ENCODE results near the gene MCHR2. TPM values are rescaled to one million over a fixed set of nuclear protein-coding genes. Genes with fewer than 3 reads are reported as not detected.

MCHR2 gene
- total and polyA plus RNA-seq, 9 donors: not detected

- no peaks in the 10 kb centered on the region for H3K36me3 ChIP-seq
- TF ChIP-seq EP300 (IDR thresholded peaks at IDR 0.05): no peak
- TF ChIP-seq POLR2A (IDR thresholded peaks at IDR 0.05): no peak
- TF ChIP-seq, protein P1, sequence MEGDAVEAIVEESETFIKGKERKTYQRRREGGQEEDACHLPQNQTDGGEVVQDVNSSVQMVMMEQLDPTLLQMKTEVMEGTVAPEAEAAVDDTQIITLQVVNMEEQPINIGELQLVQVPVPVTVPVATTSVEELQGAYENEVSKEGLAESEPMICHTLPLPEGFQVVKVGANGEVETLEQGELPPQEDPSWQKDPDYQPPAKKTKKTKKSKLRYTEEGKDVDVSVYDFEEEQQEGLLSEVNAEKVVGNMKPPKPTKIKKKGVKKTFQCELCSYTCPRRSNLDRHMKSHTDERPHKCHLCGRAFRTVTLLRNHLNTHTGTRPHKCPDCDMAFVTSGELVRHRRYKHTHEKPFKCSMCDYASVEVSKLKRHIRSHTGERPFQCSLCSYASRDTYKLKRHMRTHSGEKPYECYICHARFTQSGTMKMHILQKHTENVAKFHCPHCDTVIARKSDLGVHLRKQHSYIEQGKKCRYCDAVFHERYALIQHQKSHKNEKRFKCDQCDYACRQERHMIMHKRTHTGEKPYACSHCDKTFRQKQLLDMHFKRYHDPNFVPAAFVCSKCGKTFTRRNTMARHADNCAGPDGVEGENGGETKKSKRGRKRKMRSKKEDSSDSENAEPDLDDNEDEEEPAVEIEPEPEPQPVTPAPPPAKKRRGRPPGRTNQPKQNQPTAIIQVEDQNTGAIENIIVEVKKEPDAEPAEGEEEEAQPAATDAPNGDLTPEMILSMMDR (IDR thresholded peaks at IDR 0.05): no peak
- H3K9me3 ChIP-seq: no peaks in the 10 kb centered on the region
- no peak overlapping the region for H3K27ac ChIP-seq
- intact Hi-C loops (cut with DNase I): no loop called here
- DNase-seq: no peak
- no peaks in the 10 kb centered on the region for H3K27me3 ChIP-seq
- no peak overlapping the region for H3K4me3 ChIP-seq
- H3K4me1 ChIP-seq (ENCODE audit: insufficient read depth): no peaks in the 10 kb centered on the region
Observed at GRCh38 chr6:99933129-99933528, 60.9 kb downstream of the MCHR2 start.

DNA sequence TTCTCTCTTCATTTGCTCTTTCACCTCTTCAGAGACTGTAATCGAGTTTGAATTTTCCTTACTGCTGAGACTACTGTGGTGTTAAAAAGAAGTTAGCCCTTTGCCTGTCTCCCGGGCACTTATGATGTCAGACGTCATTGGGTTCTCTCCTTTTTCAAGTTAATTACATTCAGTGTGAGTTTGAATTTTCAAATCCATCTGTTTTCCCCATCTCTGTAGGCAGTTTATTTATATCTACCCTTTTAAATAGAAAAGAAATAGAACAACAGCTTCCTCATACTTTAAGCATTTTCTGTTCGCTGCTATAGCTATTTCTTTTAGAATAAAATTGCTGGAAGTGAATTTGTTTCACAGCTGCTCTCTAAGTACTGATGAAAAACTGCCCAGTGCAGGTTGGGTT is 81.4 kb downstream of the MCHR2 start:
- Histone ChIP-seq H3K27ac (no peak overlapping the region), H3K36me3 (no peaks in the 10 kb centered on the region), H3K4me1 (ENCODE audit: insufficient read depth) (no peaks in the 10 kb centered on the region), H3K4me3 (no peak overlapping the region), H3K9me3 (no peaks in the 10 kb centered on the region), H3K27me3 (no peaks in the 10 kb centered on the region)
- TF ChIP-seq, protein P1 (IDR thresholded peaks at IDR 0.05): no peak
- TF ChIP-seq EP300 (IDR thresholded peaks at IDR 0.05) (no peak), POLR2A (IDR thresholded peaks at IDR 0.05) (no peak)
- 53 to 69% (median 55%) methylated on average over 4 of the region's 4 CpGs for WGBS, 3 donors
- no peak for DNase-seq
- intact Hi-C loops (cut with DNase I): no loop called here

DNA sequence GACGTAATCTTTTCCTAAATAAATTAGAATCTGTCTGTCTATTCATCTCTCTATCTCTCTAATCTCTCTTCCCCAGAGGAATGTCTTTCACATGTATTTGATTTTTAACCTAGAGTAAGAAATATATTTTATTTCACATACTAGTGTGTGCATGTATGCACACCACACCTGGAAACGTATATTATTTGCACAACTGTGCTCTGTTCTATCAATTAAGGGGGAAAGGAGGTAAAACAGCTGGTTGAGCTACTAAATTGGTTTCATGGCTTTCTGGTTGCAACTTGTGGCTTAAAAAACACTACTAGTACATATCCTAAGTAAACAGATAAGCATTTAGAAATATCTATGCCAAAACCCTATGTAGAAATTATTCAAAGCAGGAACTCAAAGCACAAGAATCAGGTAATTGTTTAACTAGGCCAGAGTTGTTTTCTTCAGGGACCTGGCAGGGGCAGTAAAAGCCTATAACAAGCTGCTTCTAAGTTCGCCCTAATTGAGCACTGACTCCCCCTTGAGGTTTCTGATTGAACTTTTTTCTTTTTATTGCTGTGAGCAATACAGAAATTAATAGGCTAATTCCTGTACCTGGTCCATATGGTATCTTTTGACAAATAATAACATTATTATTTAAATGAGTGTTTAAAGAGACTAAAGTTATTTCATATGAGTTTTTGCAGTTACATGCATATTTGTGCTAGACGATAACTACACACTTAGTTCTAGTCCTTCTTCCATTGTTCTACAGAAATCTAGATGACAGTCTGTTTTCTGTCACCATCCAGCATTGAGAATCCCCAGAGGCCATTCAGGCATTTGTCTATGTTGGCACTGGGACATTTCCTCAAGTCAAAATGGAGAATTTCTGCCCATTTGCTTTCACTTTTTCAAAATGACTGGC is 88.6 kb downstream of the MCHR2 start:
- no peaks in the 10 kb centered on the region for H3K27me3 ChIP-seq
- H3K27ac ChIP-seq: no peak overlapping the region
- TF ChIP-seq POLR2A (IDR thresholded peaks at IDR 0.05) (no peak), EP300 (IDR thresholded peaks at IDR 0.05) (no peak)
- TF ChIP-seq, protein P1 (IDR thresholded peaks at IDR 0.05): no peak
- H3K4me1 ChIP-seq (ENCODE audit: insufficient read depth): no peaks in the 10 kb centered on the region
- WGBS, 3 donors: 47 to 55% (median 52%) methylated on average over 4 of the region's 4 CpGs
- intact Hi-C loops (cut with DNase I): no loop called here
- no peak for DNase-seq
- no peak overlapping the region for H3K4me3 ChIP-seq
- no peaks in the 10 kb centered on the region for H3K9me3 ChIP-seq
- H3K36me3 ChIP-seq: no peaks in the 10 kb centered on the region

DNA sequence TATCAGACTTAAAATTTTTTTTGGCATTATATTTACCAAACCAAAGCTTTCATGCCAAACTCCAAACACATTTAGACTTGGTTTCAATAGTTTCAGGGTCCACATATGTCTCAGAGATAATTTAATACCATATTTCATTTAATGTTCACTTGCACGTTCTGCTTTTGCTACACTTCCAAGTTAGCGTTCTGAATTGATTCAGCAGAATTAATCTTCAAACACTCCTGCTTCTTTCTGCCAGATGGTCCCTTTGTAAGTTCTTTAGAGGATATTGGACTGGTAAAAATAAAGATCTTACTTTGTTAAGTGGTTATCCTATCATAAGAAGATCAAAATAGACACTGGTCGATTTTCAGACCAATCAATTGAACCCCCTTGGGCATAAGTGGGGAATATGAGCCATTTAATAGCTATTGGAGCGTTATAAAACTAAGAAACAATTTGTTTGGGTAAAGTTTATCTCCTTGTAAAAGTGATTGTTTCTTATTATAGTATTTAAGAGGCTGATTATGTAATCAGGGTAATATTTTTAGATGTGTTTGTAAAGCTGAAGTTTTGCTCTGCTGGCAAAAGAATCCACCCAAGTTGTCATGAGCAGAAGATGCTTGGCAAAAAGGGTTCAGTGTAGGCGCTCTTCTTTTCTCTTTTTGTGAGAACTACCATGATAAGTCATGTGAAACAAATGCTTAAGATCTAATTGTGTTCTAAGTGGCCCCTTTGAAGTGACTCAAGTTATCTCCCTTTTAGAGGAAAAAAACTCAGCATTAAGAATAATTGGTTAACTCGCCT is 92.2 kb downstream of the MCHR2 start:
- no peaks in the 10 kb centered on the region for H3K36me3 ChIP-seq
- TF ChIP-seq POLR2A (IDR thresholded peaks at IDR 0.05) (no peak), EP300 (IDR thresholded peaks at IDR 0.05) (no peak)
- TF ChIP-seq, protein P1 (IDR thresholded peaks at IDR 0.05): no peak

More for the DNA sequence above, 92.2 kb downstream of the MCHR2 start:
- Histone ChIP-seq H3K4me1 (ENCODE audit: insufficient read depth) (no peaks in the 10 kb centered on the region), H3K27ac (no peak overlapping the region), H3K4me3 (no peak overlapping the region), H3K27me3 (no peaks in the 10 kb centered on the region), H3K9me3 (no peaks in the 10 kb centered on the region)
- WGBS, 3 donors: 43 to 53% (median 48%) methylated on average over 6 of the region's 6 CpGs
- intact Hi-C loops (cut with DNase I): no loop called here
- no peak for DNase-seq
